ACC112 (cell line): ENCODE results near the gene TFF3.

Experiments
- H2AFZ ChIP-seq: fragments of 200-600 bp; sonication (generic); one replicate; pipeline ENCODE4 v1.6.0; 2017; ENCODE audit warnings: antibody characterized with exemption, low read length; ENCODE audit not compliant: unreplicated experiment
- H3K27ac ChIP-seq: fragments of 200-600 bp; sonication (generic); 2 replicates; pipeline ENCODE4 v1.5.1; 2014; ENCODE audit warnings: low read depth, mild to moderate bottlenecking, antibody characterized with exemption, low read length, moderate library complexity
- H3K27me3 ChIP-seq: fragments of 200-600 bp; sonication (generic); 2 replicates; pipeline ENCODE4 v1.6.1; 2014; ENCODE audit warnings: mild to moderate bottlenecking, antibody characterized with exemption, low read length, moderate library complexity, mixed read lengths; ENCODE audit not compliant: insufficient read depth
- H3K36me3 ChIP-seq: fragments of 200-600 bp; sonication (generic); 2 replicates; pipeline ENCODE4 v1.6.1; 2016; ENCODE audit warnings: mild to moderate bottlenecking, antibody characterized with exemption, low read length, moderate library complexity, mixed read lengths; ENCODE audit not compliant: insufficient read depth
- H3K4me1 ChIP-seq: fragments of 200-600 bp; sonication (generic); one replicate; pipeline ENCODE4 v1.6.1; 2016; ENCODE audit warnings: low read length, mixed read lengths; ENCODE audit not compliant: insufficient read depth, unreplicated experiment, control insufficient read depth
- H3K4me3 ChIP-seq: fragments of 200-600 bp; sonication (generic); 2 replicates; pipeline ENCODE4 v1.5.1; 2014; ENCODE audit warnings: mild to moderate bottlenecking, low read depth, low read length
- H3K79me2 ChIP-seq: fragments of 200-600 bp; sonication (generic); one replicate; pipeline ENCODE4 v1.6.0; 2016; ENCODE audit warnings: low read length; ENCODE audit not compliant: control insufficient read depth, unreplicated experiment, insufficient read depth

Gene TFF3

GRCh38 chr21:42319851-42320572 is 4.8 kb upstream of the TFF3 start:
- Histone ChIP-seq H3K79me2 (no peaks in the 10 kb centered on the region), H3K27me3 (peaks cover 90% of the 10 kb centered on the region), H2AFZ (no peak overlapping the region), H3K27ac (no peak overlapping the region), H3K36me3 (no peaks in the 10 kb centered on the region), H3K4me3 (no peak overlapping the region), H3K4me1 (no peaks in the 10 kb centered on the region)

- no peak overlapping the region for H3K4me3 ChIP-seq
- no peaks in the 10 kb centered on the region for H3K4me1 ChIP-seq
- H2AFZ ChIP-seq: no peak overlapping the region
- H3K27ac ChIP-seq: no peak overlapping the region
- H3K36me3 ChIP-seq: no peaks in the 10 kb centered on the region
- no peaks in the 10 kb centered on the region for H3K79me2 ChIP-seq
- H3K27me3 ChIP-seq: peaks cover 90% of the 10 kb centered on the region
Measured at GRCh38 chr21:42319376-42319775, 4.2 kb upstream of the TFF3 start.

- H3K27ac ChIP-seq: no peak overlapping the region
- no peak overlapping the region for H2AFZ ChIP-seq
- no peaks in the 10 kb centered on the region for H3K79me2 ChIP-seq
- no peaks in the 10 kb centered on the region for H3K4me1 ChIP-seq
- H3K4me3 ChIP-seq: no peak overlapping the region
- H3K27me3 ChIP-seq: peaks cover 90% of the 10 kb centered on the region
- no peaks in the 10 kb centered on the region for H3K36me3 ChIP-seq
Measured at GRCh38 chr21:42317826-42318746, 2.9 kb upstream of the TFF3 start.

GRCh38 chr21:42317341-42317741 is 2.1 kb upstream of the TFF3 start:
- Histone ChIP-seq H3K4me1 (no peaks in the 10 kb centered on the region), H3K27me3 (peaks cover 87% of the 10 kb centered on the region), H3K27ac (no peak overlapping the region)

GRCh38 chr21:42316891-42317290 is 1.7 kb upstream of the TFF3 start:
- Histone ChIP-seq H2AFZ (no peak overlapping the region), H3K4me1 (no peaks in the 10 kb centered on the region), H3K36me3 (no peaks in the 10 kb centered on the region), H3K27ac (no peak overlapping the region), H3K4me3 (no peak overlapping the region), H3K79me2 (no peaks in the 10 kb centered on the region), H3K27me3 (peaks cover 83% of the 10 kb centered on the region)

More at GRCh38 chr21:42317341-42317741, 2.1 kb upstream of the TFF3 start:
- no peaks in the 10 kb centered on the region for H3K36me3 ChIP-seq
- H3K79me2 ChIP-seq: no peaks in the 10 kb centered on the region
- no peak overlapping the region for H3K4me3 ChIP-seq
- H2AFZ ChIP-seq: no peak overlapping the region

GRCh38 chr21:42314616-42315295 is 453 bp downstream of the TFF3 start:
- Histone ChIP-seq H3K36me3 (no peaks in the 10 kb centered on the region), H3K79me2 (no peaks in the 10 kb centered on the region), H3K27me3 (peaks cover 81% of the 10 kb centered on the region), H2AFZ (no peak overlapping the region), H3K27ac (no peak overlapping the region), H3K4me1 (no peaks in the 10 kb centered on the region), H3K4me3 (no peak overlapping the region)

GRCh38 chr21:42313501-42313969 is 1.7 kb downstream of the TFF3 start:
- H3K4me1 ChIP-seq: no peaks in the 10 kb centered on the region
- peaks cover 84% of the 10 kb centered on the region for H3K27me3 ChIP-seq
- no peaks in the 10 kb centered on the region for H3K36me3 ChIP-seq
- H3K27ac ChIP-seq: no peak overlapping the region
- H3K4me3 ChIP-seq: no peak overlapping the region
- no peak overlapping the region for H2AFZ ChIP-seq
- H3K79me2 ChIP-seq: no peaks in the 10 kb centered on the region

- Histone ChIP-seq H3K36me3 (no peaks in the 10 kb centered on the region), H3K27me3 (peaks cover 84% of the 10 kb centered on the region), H3K27ac (no peak overlapping the region), H2AFZ (no peak overlapping the region), H3K4me3 (no peak overlapping the region), H3K79me2 (no peaks in the 10 kb centered on the region), H3K4me1 (no peaks in the 10 kb centered on the region)
Measured at GRCh38 chr21:42312626-42313104, 2.5 kb downstream of the TFF3 start.

- no peak overlapping the region for H2AFZ ChIP-seq
- no peaks in the 10 kb centered on the region for H3K79me2 ChIP-seq
- no peaks in the 10 kb centered on the region for H3K36me3 ChIP-seq
- H3K27me3 ChIP-seq: peaks cover 84% of the 10 kb centered on the region
- no peak overlapping the region for H3K27ac ChIP-seq
- no peak overlapping the region for H3K4me3 ChIP-seq
- no peaks in the 10 kb centered on the region for H3K4me1 ChIP-seq
Measured at GRCh38 chr21:42311816-42312625, 3.2 kb downstream of the TFF3 start.

- Histone ChIP-seq H3K27me3 (peaks cover 84% of the 10 kb centered on the region), H3K4me1 (no peaks in the 10 kb centered on the region), H2AFZ (no peak overlapping the region), H3K36me3 (no peaks in the 10 kb centered on the region), H3K79me2 (no peaks in the 10 kb centered on the region), H3K27ac (no peak overlapping the region), H3K4me3 (no peak overlapping the region)
Measured at GRCh38 chr21:42311160-42311559, 4.0 kb downstream of the TFF3 start.
